HG02642 (cell line): Measurements from ENCODE around the gene CERS5.
"Not testable (repeated sequence)": the region's sequence is repeated elsewhere in the genome, so short reads cannot be mapped to it uniquely, and the experiment has no call there.

Experiments used
- ATAC-seq: cut with Tn5 transposase; IDR thresholded peaks from one replicate; pipeline ENCODE4 v1.9.1; 2021; ENCODE audit warnings: mild to moderate bottlenecking; ENCODE audit not compliant: unreplicated experiment, poor library complexity

CERS5 gene

GRCh38 chr12:50084775-50085614 lies 82.2 kb downstream of the CERS5 start, which contains the start of gene SMARCD1:
SMARCD1 (plus strand) TSS chr12:50085342; CDS start chr12:50085370, 28 bp downstream.
- peak; percentile 85 for ATAC-seq

GRCh38 chr12:50084409-50084774 lies 82.8 kb downstream of the CERS5 start:
- not testable (repeated sequence) for ATAC-seq

GRCh38 chr12:50083301-50083700 lies 83.9 kb downstream of the CERS5 start:
- ATAC-seq, result no peak

- ATAC-seq, result no peak
Observed at GRCh38 chr12:50082644-50083043, 84.5 kb downstream of the CERS5 start.

GRCh38 chr12:50081096-50081808 lies 85.9 kb downstream of the CERS5 start:
- ATAC-seq, result no peak

GRCh38 chr12:50079771-50080170 lies 87.4 kb downstream of the CERS5 start:
- no peak for ATAC-seq
